Activated T-cell treated with anti-CD3 and anti-CD28 coated beads, Interleukin-2, amount 50 U/mL, for 72 hours (primary cell): ENCODE results near the gene NEURL4. TPM values are rescaled to one million over a fixed set of nuclear protein-coding genes. Genes with fewer than 3 reads are reported as not detected.

Source experiments
- ATAC-seq, 2 donors: fragments of 150-1000 bp; cut with Tn5 transposase; replicated peaks in 1 of 2; 2 replicates each; pipeline ENCODE4 v1.10.0; 2021; ENCODE audit warnings: moderate library complexity in 2 of 2, mild to moderate bottlenecking in 1 of 2
- DNase-seq, 2 donors: peaks; one replicate each; pipeline ENCODE4 v3.0.0; 2021 to 2022; ENCODE audit warnings: mixed read lengths in 1 of 2
- H3K27ac Mint-ChIP-seq: one replicate; pipeline ENCODE4 v1.8.0; 2022; ENCODE audit warnings: mild to moderate bottlenecking, moderate library complexity, mixed read lengths
- H3K27me3 Mint-ChIP-seq: one replicate; pipeline ENCODE4 v1.8.0; 2022; ENCODE audit warnings: low read depth, mixed read lengths
- H3K36me3 Mint-ChIP-seq, 2 donors: one replicate each; pipeline ENCODE4 v1.8.0; 2022; ENCODE audit warnings: mixed read lengths in 2 of 2, mild to moderate bottlenecking in 1 of 2; ENCODE audit not compliant: insufficient read depth in 2 of 2
- H3K4me1 Mint-ChIP-seq: one replicate; pipeline ENCODE4 v1.8.0; 2022; ENCODE audit warnings: low read depth, mixed read lengths
- H3K4me3 Mint-ChIP-seq, 2 donors: one replicate each; pipeline ENCODE4 v1.8.0; 2022; ENCODE audit warnings: mild to moderate bottlenecking in 2 of 2, mixed read lengths in 2 of 2, moderate library complexity in 2 of 2
- H3K9me3 Mint-ChIP-seq, 2 donors: one replicate each; pipeline ENCODE4 v1.8.0; 2022; ENCODE audit warnings: mixed read lengths in 2 of 2
- total RNA-seq, 2 donors: library from RNA; stranded (reverse); gene quantifications; one replicate each; pipeline ENCODE4 v1.2.3, GENCODE V29; 2022

Gene NEURL4
- total RNA-seq, 2 donors from 2014 or later, result 35.7 to 37.6 TPM

- Mint-ChIP-seq H3K27me3 (no peaks in the 10 kb centered on the region), H3K4me3 (peak overlapping the region; percentile 7 to 90), H3K27ac (peak overlapping the region; percentile 18), H3K36me3 (peaks cover 30 to 40% of the 10 kb centered on the region in 2 donors), H3K9me3 (no peaks in the 10 kb centered on the region), H3K4me1 (peaks cover 75% of the 10 kb centered on the region)
- no peak for DNase-seq
- no peak for ATAC-seq
Observed at GRCh38 chr17:7313088-7313889, 15.8 kb downstream of the NEURL4 start.

- Mint-ChIP-seq H3K36me3 (peaks cover 30 to 41% of the 10 kb centered on the region in 2 donors), H3K4me3 (peak overlapping the region; percentile 8 to 24), H3K27me3 (no peaks in the 10 kb centered on the region), H3K9me3 (no peaks in the 10 kb centered on the region), H3K27ac (peak overlapping the region; percentile 18), H3K4me1 (peaks cover 75% of the 10 kb centered on the region)
- ATAC-seq (no peak), DNase-seq (no peak)
Observed at GRCh38 chr17:7312432-7313087, 16.6 kb downstream of the NEURL4 start.

- no peaks in the 10 kb centered on the region for H3K27me3 Mint-ChIP-seq
- H3K4me3 Mint-ChIP-seq, result peak overlapping the region; percentile 85 to 94
- H3K4me1 Mint-ChIP-seq, result peaks cover 77% of the 10 kb centered on the region
- peaks cover 30 to 38% of the 10 kb centered on the region in 2 donors for H3K36me3 Mint-ChIP-seq
- DNase-seq (no peak), ATAC-seq (no peak)
- no peaks in the 10 kb centered on the region for H3K9me3 Mint-ChIP-seq
- peak overlapping the region; percentile 87 for H3K27ac Mint-ChIP-seq
Observed at GRCh38 chr17:7311110-7311705, 17.9 kb downstream of the NEURL4 start.

- no peaks in the 10 kb centered on the region for H3K9me3 Mint-ChIP-seq
- H3K4me1 Mint-ChIP-seq, result peaks cover 66% of the 10 kb centered on the region
- peaks cover 30 to 38% of the 10 kb centered on the region in 2 donors for H3K36me3 Mint-ChIP-seq
Observed at GRCh38 chr17:7309628-7310027, 19.5 kb downstream of the NEURL4 start.

GRCh38 chr17:7308625-7309433 is 20.3 kb downstream of the NEURL4 start:
- Mint-ChIP-seq H3K36me3 (peaks cover 30 to 38% of the 10 kb centered on the region in 2 donors), H3K4me1 (peaks cover 58% of the 10 kb centered on the region), H3K27me3 (no peaks in the 10 kb centered on the region), H3K4me3 (peak overlapping the region; percentile 85 to 94), H3K9me3 (no peaks in the 10 kb centered on the region), H3K27ac (peak overlapping the region; percentile 81)
- ATAC-seq, result peak; percentile 38 to 40
- peak; percentile 74 to 85 for DNase-seq

More at GRCh38 chr17:7309628-7310027, 19.5 kb downstream of the NEURL4 start:
- DNase-seq (no peak), ATAC-seq (no peak)
- Mint-ChIP-seq H3K27ac (peak overlapping the region; percentile 81), H3K4me3 (peak overlapping the region; percentile 85 to 94), H3K27me3 (no peaks in the 10 kb centered on the region)

- peak overlapping the region; percentile 91 for H3K27ac Mint-ChIP-seq
- H3K4me1 Mint-ChIP-seq, result peaks cover 50% of the 10 kb centered on the region
- peak; percentile 60 to 67 for DNase-seq
- H3K27me3 Mint-ChIP-seq, result no peaks in the 10 kb centered on the region
- H3K36me3 Mint-ChIP-seq, result peaks cover 30 to 38% of the 10 kb centered on the region in 2 donors
- peak; percentile 10 to 17 for ATAC-seq
- H3K4me3 Mint-ChIP-seq, result peak overlapping the region; percentile 85 to 94
- H3K9me3 Mint-ChIP-seq, result no peaks in the 10 kb centered on the region
Observed at GRCh38 chr17:7307686-7308624, 21.2 kb downstream of the NEURL4 start.

GRCh38 chr17:7306911-7307685 is 22.0 kb downstream of the NEURL4 start, which contains the start of gene EIF5A:
EIF5A (plus strand) TSS chr17:7307628; CDS start chr17:7309636, 2,008 bp downstream.
- H3K27ac Mint-ChIP-seq, result peak within 1 kb of the TSS; percentile 91
- peak; percentile 78 to 79 for ATAC-seq
- H3K4me3 Mint-ChIP-seq, result peak within 1 kb of the TSS; percentile 85 to 94
- peaks cover 41% of the 10 kb centered on the region for H3K4me1 Mint-ChIP-seq
- H3K27me3 Mint-ChIP-seq, result no peaks in the 10 kb centered on the region
- DNase-seq, result peak; percentile 100
- peaks cover 27 to 32% of the 10 kb centered on the region in 2 donors for H3K36me3 Mint-ChIP-seq
- no peaks in the 10 kb centered on the region for H3K9me3 Mint-ChIP-seq

GRCh38 chr17:7304179-7304578 is 25.0 kb downstream of the NEURL4 start:
- Mint-ChIP-seq H3K4me3 (no peak overlapping the region), H3K9me3 (no peaks in the 10 kb centered on the region)
- DNase-seq, result no peak

GRCh38 chr17:7296189-7296861 is 32.8 kb downstream of the NEURL4 start:
- H3K36me3 Mint-ChIP-seq, result no peaks in the 10 kb centered on the region
- H3K27ac Mint-ChIP-seq, result no peak overlapping the region
- ATAC-seq (peak; percentile 20 to 38), DNase-seq (peak; percentile 77 to 86)
- H3K27me3 Mint-ChIP-seq, result peaks cover 23% of the 10 kb centered on the region
- peaks cover 21% of the 10 kb centered on the region for H3K4me1 Mint-ChIP-seq
- H3K4me3 Mint-ChIP-seq, result peak overlapping the region; percentile 93
- no peaks in the 10 kb centered on the region for H3K9me3 Mint-ChIP-seq

More at GRCh38 chr17:7304179-7304578, 25.0 kb downstream of the NEURL4 start:
- no peak overlapping the region for H3K27ac Mint-ChIP-seq
- H3K36me3 Mint-ChIP-seq, result peaks cover 7 to 8% of the 10 kb centered on the region in 2 donors
- H3K4me1 Mint-ChIP-seq, result peaks cover 12% of the 10 kb centered on the region
- H3K27me3 Mint-ChIP-seq, result no peaks in the 10 kb centered on the region
- ATAC-seq, result no peak

GRCh38 chr17:7295230-7296180 is 33.6 kb downstream of the NEURL4 start:
- Mint-ChIP-seq H3K9me3 (no peaks in the 10 kb centered on the region), H3K4me3 (peak overlapping the region; percentile 93), H3K4me1 (peaks cover 21% of the 10 kb centered on the region), H3K27me3 (peaks cover 23% of the 10 kb centered on the region), H3K36me3 (no peaks in the 10 kb centered on the region), H3K27ac (peak overlapping the region; percentile 90)
- DNase-seq, result no peak
- ATAC-seq, result no peak
